ENCODE results near the gene CLIC5.

CLIC5 gene

DNA sequence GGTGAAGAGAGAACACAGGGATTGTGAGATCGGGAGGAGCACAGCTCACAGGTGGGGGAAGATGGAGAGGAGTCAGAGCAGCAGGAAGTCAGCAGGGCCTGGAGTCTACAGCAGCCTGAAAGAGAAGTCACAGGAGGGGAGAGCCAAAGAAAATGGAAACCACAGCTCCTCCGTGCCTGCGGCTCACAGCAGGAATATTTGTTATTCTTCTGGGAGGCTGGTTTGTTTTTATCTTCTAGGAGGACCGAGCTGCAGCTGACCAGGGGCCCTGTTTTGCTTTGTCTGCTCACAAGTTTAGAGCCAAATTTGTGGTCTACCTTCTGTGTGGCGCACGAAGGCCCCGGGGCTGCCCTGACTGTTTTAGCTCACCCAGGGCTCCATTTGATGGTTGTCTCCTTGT lies 81.8 kb downstream of the CLIC5 start:
- H2AFZ ChIP-seq (ENCODE audit: low read length), result no peak overlapping the region
- no peaks in the 10 kb centered on the region for H3F3A ChIP-seq (ENCODE audit: insufficient read depth, low read length)
- no peak overlapping the region for H3K4me2 ChIP-seq (ENCODE audit: low read length)
- no peaks in the 10 kb centered on the region for H3K9me2 ChIP-seq (ENCODE audit: low read depth, low read length)
- no peaks in the 10 kb centered on the region for H3K36me3 ChIP-seq (ENCODE audit: insufficient read depth, low read length)
- H3K27ac ChIP-seq (ENCODE audit: low read depth, low read length, poor library complexity, severe bottlenecking), result no peak overlapping the region
- H3K27me3 ChIP-seq (ENCODE audit: insufficient read depth, low read length), result no peaks in the 10 kb centered on the region
- H3K9me3 ChIP-seq (ENCODE audit: low read length), result no peaks in the 10 kb centered on the region
- H3K4me1 ChIP-seq (ENCODE audit: insufficient read depth, low read length, severe bottlenecking), result no peaks in the 10 kb centered on the region
- TF ChIP-seq, protein P1, sequence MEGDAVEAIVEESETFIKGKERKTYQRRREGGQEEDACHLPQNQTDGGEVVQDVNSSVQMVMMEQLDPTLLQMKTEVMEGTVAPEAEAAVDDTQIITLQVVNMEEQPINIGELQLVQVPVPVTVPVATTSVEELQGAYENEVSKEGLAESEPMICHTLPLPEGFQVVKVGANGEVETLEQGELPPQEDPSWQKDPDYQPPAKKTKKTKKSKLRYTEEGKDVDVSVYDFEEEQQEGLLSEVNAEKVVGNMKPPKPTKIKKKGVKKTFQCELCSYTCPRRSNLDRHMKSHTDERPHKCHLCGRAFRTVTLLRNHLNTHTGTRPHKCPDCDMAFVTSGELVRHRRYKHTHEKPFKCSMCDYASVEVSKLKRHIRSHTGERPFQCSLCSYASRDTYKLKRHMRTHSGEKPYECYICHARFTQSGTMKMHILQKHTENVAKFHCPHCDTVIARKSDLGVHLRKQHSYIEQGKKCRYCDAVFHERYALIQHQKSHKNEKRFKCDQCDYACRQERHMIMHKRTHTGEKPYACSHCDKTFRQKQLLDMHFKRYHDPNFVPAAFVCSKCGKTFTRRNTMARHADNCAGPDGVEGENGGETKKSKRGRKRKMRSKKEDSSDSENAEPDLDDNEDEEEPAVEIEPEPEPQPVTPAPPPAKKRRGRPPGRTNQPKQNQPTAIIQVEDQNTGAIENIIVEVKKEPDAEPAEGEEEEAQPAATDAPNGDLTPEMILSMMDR (IDR thresholded peaks at IDR 0.05; ENCODE audit: low read length), result no peak
- TF ChIP-seq EZH2 (IDR thresholded peaks at IDR 0.05; ENCODE audit: borderline replicate concordance, low read length), result no peak
- H3K79me2 ChIP-seq (ENCODE audit: insufficient read depth, low read length), result no peaks in the 10 kb centered on the region
- H3K4me3 ChIP-seq (ENCODE audit: low read depth, low read length, poor library complexity, severe bottlenecking), result no peak overlapping the region
- H3K9ac ChIP-seq (ENCODE audit: low read length), result no peak overlapping the region
- no peaks in the 10 kb centered on the region for H4K20me1 ChIP-seq (ENCODE audit: insufficient read depth, low read length)

DNA sequence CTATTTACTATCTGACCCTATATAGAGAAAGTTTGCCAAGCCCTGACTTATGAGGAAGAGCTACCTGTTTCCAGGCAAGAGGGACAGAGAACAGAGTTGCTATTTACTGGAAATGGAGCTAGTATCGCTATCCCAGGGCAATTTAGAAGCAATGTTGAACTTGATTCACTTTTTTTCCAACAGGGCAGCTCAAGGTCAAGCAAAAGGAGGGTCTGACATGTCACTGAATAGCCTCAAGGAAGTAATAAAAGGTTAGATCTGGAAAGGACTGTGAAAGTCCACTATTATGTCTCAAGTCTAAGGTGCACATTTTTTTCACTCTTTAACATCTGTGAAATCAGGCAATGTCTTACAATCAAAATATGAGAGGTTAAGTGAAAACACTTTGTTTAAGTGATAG lies 84.4 kb downstream of the CLIC5 start:
- no peaks in the 10 kb centered on the region for H3F3A ChIP-seq (ENCODE audit: insufficient read depth, low read length)
- no peak overlapping the region for H3K4me2 ChIP-seq (ENCODE audit: low read length)
- H3K4me1 ChIP-seq (ENCODE audit: insufficient read depth, low read length, severe bottlenecking), result no peaks in the 10 kb centered on the region
- no peaks in the 10 kb centered on the region for H3K9me2 ChIP-seq (ENCODE audit: low read depth, low read length)
- H3K9me3 ChIP-seq (ENCODE audit: low read length), result no peaks in the 10 kb centered on the region
- H3K27ac ChIP-seq (ENCODE audit: low read depth, low read length, poor library complexity, severe bottlenecking), result no peak overlapping the region
- no peaks in the 10 kb centered on the region for H3K79me2 ChIP-seq (ENCODE audit: insufficient read depth, low read length)
- no peak overlapping the region for H3K4me3 ChIP-seq (ENCODE audit: low read depth, low read length, poor library complexity, severe bottlenecking)
- H3K27me3 ChIP-seq (ENCODE audit: insufficient read depth, low read length), result no peaks in the 10 kb centered on the region
- H3K36me3 ChIP-seq (ENCODE audit: insufficient read depth, low read length), result no peaks in the 10 kb centered on the region
- H2AFZ ChIP-seq (ENCODE audit: low read length), result no peak overlapping the region
- H3K9ac ChIP-seq (ENCODE audit: low read length), result no peak overlapping the region
- TF ChIP-seq, protein P1 (IDR thresholded peaks at IDR 0.05; ENCODE audit: low read length), result no peak
- TF ChIP-seq EZH2 (IDR thresholded peaks at IDR 0.05; ENCODE audit: borderline replicate concordance, low read length), result no peak
- H4K20me1 ChIP-seq (ENCODE audit: insufficient read depth, low read length), result no peaks in the 10 kb centered on the region

DNA sequence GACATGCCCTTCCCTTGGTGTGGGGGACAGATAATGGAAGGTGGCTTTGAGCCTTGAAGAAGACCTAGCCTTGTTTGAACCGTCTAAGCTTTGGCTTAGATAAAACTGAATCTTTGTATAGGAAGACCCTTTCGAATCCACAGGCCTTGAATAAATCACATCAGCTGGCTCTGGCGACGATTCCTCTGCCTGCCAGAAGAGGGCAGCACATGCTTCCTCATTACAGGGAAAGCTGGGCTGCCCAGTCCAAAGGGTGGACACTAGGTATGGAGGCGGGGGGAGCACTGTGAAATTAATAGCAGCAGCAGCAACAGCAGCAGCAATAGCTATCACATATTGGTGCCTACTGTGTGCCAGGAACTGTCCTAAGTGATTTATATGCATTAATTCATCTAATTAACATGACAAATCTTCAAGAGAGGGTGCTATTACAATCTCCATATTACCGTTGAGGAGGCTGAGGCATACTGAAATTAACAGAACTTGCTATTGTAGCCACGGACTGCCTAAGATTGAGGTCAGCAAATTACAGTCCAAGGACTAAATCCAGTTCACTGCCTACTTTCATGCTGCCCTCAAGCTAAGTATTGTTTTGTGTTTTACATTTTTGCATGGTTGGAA lies 85.1 kb downstream of the CLIC5 start:
- Histone ChIP-seq H3K9ac (ENCODE audit: low read length) (no peak overlapping the region), H3K36me3 (ENCODE audit: insufficient read depth, low read length) (no peaks in the 10 kb centered on the region), H3K79me2 (ENCODE audit: insufficient read depth, low read length) (no peaks in the 10 kb centered on the region), H3K9me2 (ENCODE audit: low read depth, low read length) (no peaks in the 10 kb centered on the region), H3K27ac (ENCODE audit: low read depth, low read length, poor library complexity, severe bottlenecking) (no peak overlapping the region), H4K20me1 (ENCODE audit: insufficient read depth, low read length) (no peaks in the 10 kb centered on the region), H3K4me2 (ENCODE audit: low read length) (no peak overlapping the region), H3K4me1 (ENCODE audit: insufficient read depth, low read length, severe bottlenecking) (no peaks in the 10 kb centered on the region), H3F3A (ENCODE audit: insufficient read depth, low read length) (no peaks in the 10 kb centered on the region), H2AFZ (ENCODE audit: low read length) (no peak overlapping the region), H3K27me3 (ENCODE audit: insufficient read depth, low read length) (no peaks in the 10 kb centered on the region), H3K9me3 (ENCODE audit: low read length) (no peaks in the 10 kb centered on the region), H3K4me3 (ENCODE audit: low read depth, low read length, poor library complexity, severe bottlenecking) (no peak overlapping the region)
- TF ChIP-seq EZH2 (IDR thresholded peaks at IDR 0.05; ENCODE audit: borderline replicate concordance, low read length), result no peak
- TF ChIP-seq, protein P1 (IDR thresholded peaks at IDR 0.05; ENCODE audit: low read length), result peak; percentile 98
